GM12878 (cell line): ENCODE measurements around the gene ZBTB44. TPM values are rescaled to one million over a fixed set of nuclear protein-coding genes. Genes with fewer than 3 reads are reported as not detected.
A peak's percentile ranks its signal among the peaks of the same experiment; 100 is the strongest.

Experiments
- ATAC-seq: fragments of 200-7000 bp; cut with Tn5 transposase; 3 replicates; pipeline ENCODE4 v1.9.1; 2020; ENCODE audit warnings: mild to moderate bottlenecking, moderate library complexity
- BruUV-seq: library from RNA; stranded (reverse); fragments of 400-500 nt; replicated peaks from 2 replicates; lab custom pipeline; 2021; lab: Mats Ljungman, UMichigan
- CTCF ChIA-PET: fragments of 300-600 bp; sonication (Branson Sonifier 250); formaldehyde crosslinking; extraction: SDS; loops from one replicate; lab custom pipeline; 2021; ENCODE audit warnings: inconsistent platforms; lab: Yijun Ruan, JAX
- POLR2A ChIA-PET: fragments of 350-600 bp; formaldehyde crosslinking; extraction: SDS; loops from one replicate; lab custom pipeline; 2021; ENCODE audit warnings: inconsistent platforms; lab: Charles Lee
- RAD21 ChIA-PET: fragments of 300-600 bp; sonication (Branson Sonifier 250); formaldehyde crosslinking; loops from one replicate; lab custom pipeline; 2023; ENCODE audit warnings: antibody characterized with exemption; ENCODE audit not compliant: unreplicated experiment; lab: Charles Lee
- SMC1A ChIA-PET: fragments of 300-600 bp; sonication (Branson Sonifier 250); formaldehyde crosslinking; loops from one replicate; lab custom pipeline; 2023; ENCODE audit not compliant: unreplicated experiment, uncharacterized antibody; lab: Charles Lee
- DNase-seq: peaks from one replicate; pipeline ENCODE4 v3.0.0-alpha.2; 2011; ENCODE audit warnings: low read depth, low spot score
- FAIRE-seq: peaks from 3 replicates; lab custom pipeline; 2011; peaks lifted over from hg19 to GRCh38; lab: Jason Lieb, UNC
- H2AFZ ChIP-seq: 2 replicates; pipeline ENCODE4 v1.6.0; 2011; ENCODE audit warnings: low read depth, low read length, control low read depth; ENCODE audit not compliant: control insufficient read depth
- H3K27ac ChIP-seq: 2 replicates; pipeline ENCODE4 v1.5.1; 2011; ENCODE audit warnings: control low read depth; ENCODE audit not compliant: control insufficient read depth, insufficient read depth
- H3K27me3 ChIP-seq, 2 experiments: replicated peaks in 1 of 2; 2 replicates each; pipeline versions ENCODE4 v1.6.0 to v1.6.1; 2011; ENCODE audit warnings: low read length in 1 of 2; ENCODE audit not compliant: control insufficient read depth in 2 of 2, insufficient read depth in 2 of 2
- H3K36me3 ChIP-seq, 2 experiments: 2 replicates each; pipeline ENCODE4 v1.5.1; 2011; ENCODE audit warnings: low read length in 1 of 2; ENCODE audit not compliant: control insufficient read depth in 2 of 2, insufficient read depth in 2 of 2
- H3K4me1 ChIP-seq: 2 replicates; pipeline ENCODE4 v1.6.1; 2011; ENCODE audit warnings: mild to moderate bottlenecking, low read length, moderate library complexity, mixed read lengths; ENCODE audit not compliant: control insufficient read depth, insufficient read depth
- H3K4me2 ChIP-seq: 2 replicates; pipeline ENCODE4 v1.6.0; 2011; ENCODE audit warnings: control low read depth; ENCODE audit not compliant: control insufficient read depth, insufficient read depth
- H3K4me3 ChIP-seq: fragments of 200-600 bp; sonication (generic); 2 replicates; pipeline ENCODE4 v1.5.1; 2016
- H3K79me2 ChIP-seq: 2 replicates; pipeline ENCODE4 v1.6.0; 2011; ENCODE audit warnings: low read length; ENCODE audit not compliant: control insufficient read depth, insufficient read depth
- H3K9ac ChIP-seq: 2 replicates; pipeline ENCODE4 v1.8.0; 2011; ENCODE audit warnings: low read length, control low read depth, mixed read lengths; ENCODE audit not compliant: control insufficient read depth, insufficient read depth
- H3K9me3 ChIP-seq: replicated peaks from 3 replicates; pipeline ENCODE4 v1.5.1; 2011; ENCODE audit warnings: mild to moderate bottlenecking, low read length; ENCODE audit not compliant: control insufficient read depth, insufficient read depth
- H4K20me1 ChIP-seq: 2 replicates; pipeline ENCODE4 v1.6.0; 2011; ENCODE audit not compliant: control insufficient read depth, insufficient read depth
- BACH1 ChIP-seq: fragments of 450-650 bp; IDR thresholded peaks from 2 replicates; pipeline ENCODE4 v1.6.1; 2017; ENCODE audit warnings: mild to moderate bottlenecking, borderline replicate concordance
- CBX5 ChIP-seq: sonication (generic); IDR thresholded peaks from 2 replicates; pipeline ENCODE4 v1.6.1; 2016; ENCODE audit warnings: low read depth, moderate library complexity, mild to moderate bottlenecking, inconsistent platforms
- CEBPB ChIP-seq, 2 experiments: fragments of 150-350 bp in 1 of 2; IDR thresholded peaks; 2 replicates each; pipeline ENCODE4 v1.6.1; 2012 to 2014; ENCODE audit warnings: low read depth in 2 of 2, low read length in 2 of 2, borderline replicate concordance in 1 of 2, inconsistent platforms in 1 of 2
- DPF2 ChIP-seq: fragments of 450-650 bp; IDR thresholded peaks from 2 replicates; pipeline ENCODE4 v1.6.1; 2017; ENCODE audit warnings: mild to moderate bottlenecking
- JUNB ChIP-seq: IDR thresholded peaks from 2 replicates; pipeline ENCODE4 v1.6.1; 2016; ENCODE audit warnings: antibody characterized with exemption, mild to moderate bottlenecking
- MTA2 ChIP-seq: fragments of 450-650 bp; IDR thresholded peaks from 2 replicates; pipeline ENCODE4 v1.6.1; 2016; ENCODE audit warnings: low read depth, mild to moderate bottlenecking, moderate library complexity
- NFXL1 ChIP-seq: fragments of 450-650 bp; IDR thresholded peaks from 2 replicates; pipeline ENCODE4 v1.6.1; 2017; ENCODE audit warnings: antibody characterized with exemption, mild to moderate bottlenecking, borderline replicate concordance
- SRF ChIP-seq, 2 experiments: IDR thresholded peaks; 2 replicates each; pipeline ENCODE4 v1.6.1; 2011; ENCODE audit warnings: low read depth in 2 of 2, low read length in 2 of 2, mild to moderate bottlenecking in 1 of 2, moderate library complexity in 1 of 2
- WGBS: methylation state at CpG from one replicate; pipeline ENCODE4 v1.1.6; 2016; ENCODE audit warnings: low lambda C conversion rate; ENCODE audit not compliant: insufficient replicate concordance, insufficient coverage; ENCODE audit errors: missing lambda C conversion rate; 5-methylcytosine and 5-hydroxymethylcytosine counted together
- in situ Hi-C: fragments of 300-500 bp; cut with MboI; formaldehyde crosslinking; loops from 9 replicates; pipeline ENCODE4 v1.14.3; 2018; ENCODE audit warnings: mixed read lengths
- intact Hi-C: fragments of 100-400 bp; cut with micrococcal nuclease; formaldehyde crosslinking; loops from one replicate; pipeline ENCODE4 v1.14.2; 2022; ENCODE audit not compliant: unreplicated experiment
- polyA plus RNA-seq, 11 experiments: library from polyadenylated mRNA; depleted of rRNA in 4 of 11; unstranded in 6 of 11; stranded (reverse) in 5 of 11; fragments of >200 nt; fragmentation: Nextera tagmentation in 4 of 11; fragmentation: Illumina TruSeq in 1 of 11; extraction: Ambion mirVana in 4 of 11; extraction: Trizol in 1 of 11; gene quantifications; 1 replicate in 1 of 11; 2 replicates in 10 of 11; pipeline versions ENCODE4 v1.2.1 to v1.2.3, GENCODE V29; 2011 to 2016; ENCODE audit warnings: inconsistent platforms in 2 of 11, missing spikeins in 2 of 11, low read depth in 1 of 11
- total RNA-seq, 4 experiments: library from RNA; depleted of rRNA in 3 of 4; stranded (reverse); fragments of >200 nt in 3 of 4; fragmentation: Illumina TruSeq in 1 of 4; extraction: Trizol in 1 of 4; gene quantifications; 2 replicates each; pipeline versions ENCODE4 v1.2.1 to v1.2.3, GENCODE V29; 2013 to 2021
- TF ChIP-seq, protein P1 (sequence below): IDR thresholded peaks from 2 replicates; pipeline ENCODE4 v1.6.1; 2012; ENCODE audit warnings: low read depth, low read length, improper control_type of control experiment
- TF ChIP-seq, protein P2 (sequence below): IDR thresholded peaks from 2 replicates; pipeline ENCODE4 v1.6.1; 2012; ENCODE audit warnings: improper control_type of control experiment, low read depth, low read length; ENCODE audit not compliant: insufficient replicate concordance
- TF ChIP-seq, protein P3 (sequence below): fragments of 150-350 bp; IDR thresholded peaks from 2 replicates; pipeline ENCODE4 v1.6.1; 2014; ENCODE audit warnings: mild to moderate bottlenecking, low read depth, low read length
- TF ChIP-seq, protein P4 (sequence below): fragments of 450-650 bp; IDR thresholded peaks from 2 replicates; pipeline ENCODE4 v1.6.1; 2016; ENCODE audit warnings: mild to moderate bottlenecking

ZBTB44 gene
- total and polyA plus RNA-seq, 10 of the 15 experiments (the other 5 are each of a cell fraction or from before 2014, with no cell fraction given) = 2.8 to 38.2 (median 12.2) TPM

DNA sequence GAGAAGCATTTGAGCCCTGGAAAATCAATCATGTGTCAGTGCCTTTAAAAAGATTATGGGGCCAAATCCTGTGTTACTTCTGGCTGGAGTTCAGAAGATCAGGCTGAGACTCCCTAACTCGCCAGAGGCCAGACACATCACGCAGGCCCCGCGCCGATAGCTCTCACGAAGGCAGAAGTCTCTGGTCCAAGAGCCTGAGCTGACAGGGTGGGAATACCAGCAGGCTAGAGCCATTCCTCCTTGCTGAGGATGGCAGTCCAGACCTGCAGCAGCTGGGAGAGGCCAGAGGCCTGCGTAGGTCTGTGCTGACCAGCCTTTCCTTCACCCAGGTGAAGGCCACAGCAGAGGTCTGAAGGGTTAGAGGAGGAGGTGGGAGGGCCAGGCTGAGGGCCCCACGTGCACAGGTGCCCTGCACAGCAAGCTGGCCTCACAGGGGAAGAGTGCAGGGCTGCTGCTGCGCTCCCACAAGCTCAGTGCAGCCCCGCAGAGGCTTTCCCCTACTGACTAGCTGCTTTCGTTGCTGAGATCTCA, 102.2 kb downstream of the ZBTB44 start:
- Histone ChIP-seq H2AFZ (no peak overlapping the region), H3K9ac (no peak overlapping the region), H3K79me2 (no peaks in the 10 kb centered on the region), H3K27ac (no peak overlapping the region), H3K4me3 (no peak overlapping the region), H3K4me2 (no peak overlapping the region), H3K4me1 (no peaks in the 10 kb centered on the region), H3K27me3 (no peaks in the 10 kb centered on the region), H3K36me3 (no peaks in the 10 kb centered on the region), H3K9me3 (no peaks in the 10 kb centered on the region), H4K20me1 (peaks cover 6% of the 10 kb centered on the region; the same call in 1 of the 2 replicates)
- ChIA-PET RAD21 (interaction anchor here (0.6 to 1.6 kb wide), 28 partner anchors 11 to 650 kb away, joined by 3 to 43 read pairs (median 3); partner anchors contain the start of gene ST14), SMC1A (interaction anchor here (0.6 to 3.0 kb wide), 22 partner anchors 11 to 1603 kb away, joined by 3 to 43 read pairs (median 4); no protein-coding TSS in a partner anchor), CTCF (interaction anchor here (0.7 to 1.8 kb wide), 44 partner anchors 11 to 684 kb away, joined by 3 to 72 read pairs (median 4); no protein-coding TSS in a partner anchor), POLR2A (interaction anchor here (0.6 kb wide), 1 partner anchor 28 kb away, joined by 3 read pairs; no protein-coding TSS in a partner anchor)
- 36% methylated on average over 11 of the region's 11 CpGs for WGBS
- DNase-seq = no peak
- in situ Hi-C loops = loop anchor here (10.0 kb wide), 1 partner anchor 212 kb away; the partner anchor contains the start of gene ADAMTS8
- intact Hi-C loops = loop anchor here (2.0 kb wide), 1 partner anchor 650 kb away; no protein-coding TSS in a partner anchor
- peak; percentile 55 for ATAC-seq
- BruUV-seq = no TSS peak
- no peak for FAIRE-seq
- TF ChIP-seq BACH1 = no peak
- no peak for TF ChIP-seq DPF2
- TF ChIP-seq CEBPB (IDR thresholded peaks at IDR 0.05; ENCODE audit: borderline replicate concordance in 1 of 2, low read depth in 2 of 2, low read length in 2 of 2) = no peak
- no peak for TF ChIP-seq JUNB
- TF ChIP-seq CBX5 = no peak
- TF ChIP-seq, protein P1, sequence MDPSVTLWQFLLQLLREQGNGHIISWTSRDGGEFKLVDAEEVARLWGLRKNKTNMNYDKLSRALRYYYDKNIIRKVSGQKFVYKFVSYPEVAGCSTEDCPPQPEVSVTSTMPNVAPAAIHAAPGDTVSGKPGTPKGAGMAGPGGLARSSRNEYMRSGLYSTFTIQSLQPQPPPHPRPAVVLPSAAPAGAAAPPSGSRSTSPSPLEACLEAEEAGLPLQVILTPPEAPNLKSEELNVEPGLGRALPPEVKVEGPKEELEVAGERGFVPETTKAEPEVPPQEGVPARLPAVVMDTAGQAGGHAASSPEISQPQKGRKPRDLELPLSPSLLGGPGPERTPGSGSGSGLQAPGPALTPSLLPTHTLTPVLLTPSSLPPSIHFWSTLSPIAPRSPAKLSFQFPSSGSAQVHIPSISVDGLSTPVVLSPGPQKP = no peak
- no peak for TF ChIP-seq MTA2
- TF ChIP-seq, protein P2, sequence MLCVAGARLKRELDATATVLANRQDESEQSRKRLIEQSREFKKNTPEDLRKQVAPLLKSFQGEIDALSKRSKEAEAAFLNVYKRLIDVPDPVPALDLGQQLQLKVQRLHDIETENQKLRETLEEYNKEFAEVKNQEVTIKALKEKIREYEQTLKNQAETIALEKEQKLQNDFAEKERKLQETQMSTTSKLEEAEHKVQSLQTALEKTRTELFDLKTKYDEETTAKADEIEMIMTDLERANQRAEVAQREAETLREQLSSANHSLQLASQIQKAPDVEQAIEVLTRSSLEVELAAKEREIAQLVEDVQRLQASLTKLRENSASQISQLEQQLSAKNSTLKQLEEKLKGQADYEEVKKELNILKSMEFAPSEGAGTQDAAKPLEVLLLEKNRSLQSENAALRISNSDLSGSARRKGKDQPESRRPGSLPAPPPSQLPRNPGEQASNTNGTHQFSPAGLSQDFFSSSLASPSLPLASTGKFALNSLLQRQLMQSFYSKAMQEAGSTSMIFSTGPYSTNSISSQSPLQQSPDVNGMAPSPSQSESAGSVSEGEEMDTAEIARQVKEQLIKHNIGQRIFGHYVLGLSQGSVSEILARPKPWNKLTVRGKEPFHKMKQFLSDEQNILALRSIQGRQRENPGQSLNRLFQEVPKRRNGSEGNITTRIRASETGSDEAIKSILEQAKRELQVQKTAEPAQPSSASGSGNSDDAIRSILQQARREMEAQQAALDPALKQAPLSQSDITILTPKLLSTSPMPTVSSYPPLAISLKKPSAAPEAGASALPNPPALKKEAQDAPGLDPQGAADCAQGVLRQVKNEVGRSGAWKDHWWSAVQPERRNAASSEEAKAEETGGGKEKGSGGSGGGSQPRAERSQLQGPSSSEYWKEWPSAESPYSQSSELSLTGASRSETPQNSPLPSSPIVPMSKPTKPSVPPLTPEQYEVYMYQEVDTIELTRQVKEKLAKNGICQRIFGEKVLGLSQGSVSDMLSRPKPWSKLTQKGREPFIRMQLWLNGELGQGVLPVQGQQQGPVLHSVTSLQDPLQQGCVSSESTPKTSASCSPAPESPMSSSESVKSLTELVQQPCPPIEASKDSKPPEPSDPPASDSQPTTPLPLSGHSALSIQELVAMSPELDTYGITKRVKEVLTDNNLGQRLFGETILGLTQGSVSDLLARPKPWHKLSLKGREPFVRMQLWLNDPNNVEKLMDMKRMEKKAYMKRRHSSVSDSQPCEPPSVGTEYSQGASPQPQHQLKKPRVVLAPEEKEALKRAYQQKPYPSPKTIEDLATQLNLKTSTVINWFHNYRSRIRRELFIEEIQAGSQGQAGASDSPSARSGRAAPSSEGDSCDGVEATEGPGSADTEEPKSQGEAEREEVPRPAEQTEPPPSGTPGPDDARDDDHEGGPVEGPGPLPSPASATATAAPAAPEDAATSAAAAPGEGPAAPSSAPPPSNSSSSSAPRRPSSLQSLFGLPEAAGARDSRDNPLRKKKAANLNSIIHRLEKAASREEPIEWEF = no peak
- TF ChIP-seq, protein P3, sequence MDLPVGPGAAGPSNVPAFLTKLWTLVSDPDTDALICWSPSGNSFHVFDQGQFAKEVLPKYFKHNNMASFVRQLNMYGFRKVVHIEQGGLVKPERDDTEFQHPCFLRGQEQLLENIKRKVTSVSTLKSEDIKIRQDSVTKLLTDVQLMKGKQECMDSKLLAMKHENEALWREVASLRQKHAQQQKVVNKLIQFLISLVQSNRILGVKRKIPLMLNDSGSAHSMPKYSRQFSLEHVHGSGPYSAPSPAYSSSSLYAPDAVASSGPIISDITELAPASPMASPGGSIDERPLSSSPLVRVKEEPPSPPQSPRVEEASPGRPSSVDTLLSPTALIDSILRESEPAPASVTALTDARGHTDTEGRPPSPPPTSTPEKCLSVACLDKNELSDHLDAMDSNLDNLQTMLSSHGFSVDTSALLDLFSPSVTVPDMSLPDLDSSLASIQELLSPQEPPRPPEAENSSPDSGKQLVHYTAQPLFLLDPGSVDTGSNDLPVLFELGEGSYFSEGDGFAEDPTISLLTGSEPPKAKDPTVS = no peak
- TF ChIP-seq, protein P4, sequence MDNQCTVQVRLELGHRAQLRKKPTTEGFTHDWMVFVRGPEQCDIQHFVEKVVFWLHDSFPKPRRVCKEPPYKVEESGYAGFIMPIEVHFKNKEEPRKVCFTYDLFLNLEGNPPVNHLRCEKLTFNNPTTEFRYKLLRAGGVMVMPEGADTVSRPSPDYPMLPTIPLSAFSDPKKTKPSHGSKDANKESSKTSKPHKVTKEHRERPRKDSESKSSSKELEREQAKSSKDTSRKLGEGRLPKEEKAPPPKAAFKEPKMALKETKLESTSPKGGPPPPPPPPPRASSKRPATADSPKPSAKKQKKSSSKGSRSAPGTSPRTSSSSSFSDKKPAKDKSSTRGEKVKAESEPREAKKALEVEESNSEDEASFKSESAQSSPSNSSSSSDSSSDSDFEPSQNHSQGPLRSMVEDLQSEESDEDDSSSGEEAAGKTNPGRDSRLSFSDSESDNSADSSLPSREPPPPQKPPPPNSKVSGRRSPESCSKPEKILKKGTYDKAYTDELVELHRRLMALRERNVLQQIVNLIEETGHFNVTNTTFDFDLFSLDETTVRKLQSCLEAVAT = no peak
- TF ChIP-seq SRF (IDR thresholded peaks at IDR 0.05; ENCODE audit: low read depth in 2 of 2, low read length in 2 of 2) = no peak
- no peak for TF ChIP-seq NFXL1
